Parathyroid adenoma (tissue), 2 donors: Measurements from ENCODE around the gene EBP.

Experiments
- H2AFZ ChIP-seq: fragments of 300-600 bp; sonication (generic); one replicate; pipeline ENCODE4 v1.7.0; 2017; ENCODE audit warnings: antibody characterized with exemption, mild to moderate bottlenecking
- H3K27ac ChIP-seq: fragments of 300-600 bp; sonication (generic); one replicate; pipeline ENCODE4 v1.7.0; 2017
- H3K27me3 ChIP-seq: fragments of 300-600 bp; sonication (generic); one replicate; pipeline ENCODE4 v1.7.0; 2017; ENCODE audit warnings: low read length; ENCODE audit not compliant: control insufficient read depth, insufficient read depth
- H3K36me3 ChIP-seq: fragments of 300-600 bp; sonication (generic); one replicate; pipeline ENCODE4 v1.7.0; 2017; ENCODE audit warnings: low read length; ENCODE audit not compliant: control insufficient read depth, insufficient read depth
- H3K4me1 ChIP-seq: fragments of 300-600 bp; sonication (generic); one replicate; pipeline ENCODE4 v1.7.0; 2017; ENCODE audit warnings: control low read depth
- H3K4me2 ChIP-seq: fragments of 300-600 bp; sonication (generic); one replicate; pipeline ENCODE4 v1.7.0; 2017; ENCODE audit warnings: low read length
- H3K4me3 ChIP-seq: fragments of 300-600 bp; sonication (generic); one replicate; pipeline ENCODE4 v1.7.0; 2017; ENCODE audit warnings: low read depth, low read length
- H3K79me2 ChIP-seq: fragments of 300-600 bp; sonication (generic); one replicate; pipeline ENCODE4 v1.7.0; 2017; ENCODE audit warnings: control low read depth
- H3K9ac ChIP-seq: fragments of 300-600 bp; sonication (generic); one replicate; pipeline ENCODE4 v1.7.0; 2017; ENCODE audit warnings: mild to moderate bottlenecking
- H3K9me3 ChIP-seq: fragments of 300-600 bp; sonication (generic); one replicate; pipeline ENCODE4 v1.7.0; 2017; ENCODE audit warnings: low read length; ENCODE audit not compliant: control insufficient read depth
- TF ChIP-seq, protein P1 (sequence below): fragments of 300-600 bp; sonication (generic); IDR thresholded peaks from one replicate; pipeline ENCODE4 v1.7.0; 2017; ENCODE audit warnings: antibody characterized with exemption, mild to moderate bottlenecking
- donor health status: primary hyperparathyroidism.

EBP gene

GRCh38 chrX:48474127-48474526, 47.5 kb upstream of the EBP start:
- Histone ChIP-seq H3K27me3 (no peaks in the 10 kb centered on the region), H3K4me2 (no peak overlapping the region), H3K36me3 (no peaks in the 10 kb centered on the region), H3K9ac (no peak overlapping the region), H3K9me3 (no peaks in the 10 kb centered on the region), H3K79me2 (no peaks in the 10 kb centered on the region), H3K27ac (no peak overlapping the region), H3K4me3 (no peak overlapping the region), H3K4me1 (no peaks in the 10 kb centered on the region), H2AFZ (no peak overlapping the region)
- TF ChIP-seq, protein P1, sequence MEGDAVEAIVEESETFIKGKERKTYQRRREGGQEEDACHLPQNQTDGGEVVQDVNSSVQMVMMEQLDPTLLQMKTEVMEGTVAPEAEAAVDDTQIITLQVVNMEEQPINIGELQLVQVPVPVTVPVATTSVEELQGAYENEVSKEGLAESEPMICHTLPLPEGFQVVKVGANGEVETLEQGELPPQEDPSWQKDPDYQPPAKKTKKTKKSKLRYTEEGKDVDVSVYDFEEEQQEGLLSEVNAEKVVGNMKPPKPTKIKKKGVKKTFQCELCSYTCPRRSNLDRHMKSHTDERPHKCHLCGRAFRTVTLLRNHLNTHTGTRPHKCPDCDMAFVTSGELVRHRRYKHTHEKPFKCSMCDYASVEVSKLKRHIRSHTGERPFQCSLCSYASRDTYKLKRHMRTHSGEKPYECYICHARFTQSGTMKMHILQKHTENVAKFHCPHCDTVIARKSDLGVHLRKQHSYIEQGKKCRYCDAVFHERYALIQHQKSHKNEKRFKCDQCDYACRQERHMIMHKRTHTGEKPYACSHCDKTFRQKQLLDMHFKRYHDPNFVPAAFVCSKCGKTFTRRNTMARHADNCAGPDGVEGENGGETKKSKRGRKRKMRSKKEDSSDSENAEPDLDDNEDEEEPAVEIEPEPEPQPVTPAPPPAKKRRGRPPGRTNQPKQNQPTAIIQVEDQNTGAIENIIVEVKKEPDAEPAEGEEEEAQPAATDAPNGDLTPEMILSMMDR: no peak

DNA sequence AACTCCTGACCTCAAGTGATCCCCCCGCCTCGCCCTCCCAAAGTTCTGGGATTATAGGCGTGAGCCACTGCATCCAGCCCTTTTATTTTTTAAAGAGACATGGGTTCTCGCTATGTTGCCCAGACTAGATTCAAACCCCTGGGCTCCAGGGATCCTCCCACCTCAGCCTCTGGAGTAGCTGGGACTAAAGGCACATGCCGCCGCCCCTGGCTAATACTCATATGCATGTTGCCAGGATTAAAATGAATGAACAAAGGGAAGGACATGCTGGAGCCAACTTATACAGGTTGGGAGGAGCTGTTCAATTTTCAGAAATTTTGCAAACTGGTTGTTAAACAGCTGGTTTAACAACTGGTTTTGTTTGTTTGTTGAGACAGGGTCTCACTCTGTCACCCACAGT, 47.0 kb upstream of the EBP start:
- H2AFZ ChIP-seq: no peak overlapping the region
- no peaks in the 10 kb centered on the region for H3K9me3 ChIP-seq
- H3K27me3 ChIP-seq: no peaks in the 10 kb centered on the region
- TF ChIP-seq, protein P1: no peak
- no peak overlapping the region for H3K9ac ChIP-seq
- H3K79me2 ChIP-seq: no peaks in the 10 kb centered on the region
- H3K36me3 ChIP-seq: no peaks in the 10 kb centered on the region
- H3K4me1 ChIP-seq: no peaks in the 10 kb centered on the region
- no peak overlapping the region for H3K4me2 ChIP-seq
- no peak overlapping the region for H3K27ac ChIP-seq
- no peak overlapping the region for H3K4me3 ChIP-seq

DNA sequence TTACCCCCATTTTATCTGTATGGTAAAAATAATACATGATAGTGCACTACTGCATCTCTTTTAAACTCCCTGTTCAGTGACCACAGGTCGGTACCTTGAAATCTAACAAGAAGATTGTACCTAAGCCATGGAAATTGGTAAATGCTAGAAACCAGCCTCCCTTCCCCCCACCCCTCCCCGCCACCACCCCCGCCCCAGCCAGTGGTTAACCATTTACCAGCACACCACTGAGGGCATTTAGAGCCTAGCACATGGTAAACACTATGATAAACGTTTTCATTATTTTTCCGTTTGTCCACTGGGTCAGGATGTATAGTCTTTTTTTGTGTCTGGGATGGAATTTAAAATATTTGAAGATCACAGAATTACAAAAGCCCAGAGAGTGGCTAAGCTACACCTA, 46.3 kb upstream of the EBP start:
- H3K9me3 ChIP-seq: no peaks in the 10 kb centered on the region
- H3K79me2 ChIP-seq: no peaks in the 10 kb centered on the region
- TF ChIP-seq, protein P1: no peak
- peak overlapping the region; percentile 86 for H3K4me3 ChIP-seq
- no peak overlapping the region for H3K27ac ChIP-seq
- H2AFZ ChIP-seq: peak overlapping the region; percentile 91
- H3K9ac ChIP-seq: no peak overlapping the region
- no peaks in the 10 kb centered on the region for H3K27me3 ChIP-seq
- peak overlapping the region; percentile 91 for H3K4me2 ChIP-seq
- no peaks in the 10 kb centered on the region for H3K4me1 ChIP-seq
- H3K36me3 ChIP-seq: no peaks in the 10 kb centered on the region

DNA sequence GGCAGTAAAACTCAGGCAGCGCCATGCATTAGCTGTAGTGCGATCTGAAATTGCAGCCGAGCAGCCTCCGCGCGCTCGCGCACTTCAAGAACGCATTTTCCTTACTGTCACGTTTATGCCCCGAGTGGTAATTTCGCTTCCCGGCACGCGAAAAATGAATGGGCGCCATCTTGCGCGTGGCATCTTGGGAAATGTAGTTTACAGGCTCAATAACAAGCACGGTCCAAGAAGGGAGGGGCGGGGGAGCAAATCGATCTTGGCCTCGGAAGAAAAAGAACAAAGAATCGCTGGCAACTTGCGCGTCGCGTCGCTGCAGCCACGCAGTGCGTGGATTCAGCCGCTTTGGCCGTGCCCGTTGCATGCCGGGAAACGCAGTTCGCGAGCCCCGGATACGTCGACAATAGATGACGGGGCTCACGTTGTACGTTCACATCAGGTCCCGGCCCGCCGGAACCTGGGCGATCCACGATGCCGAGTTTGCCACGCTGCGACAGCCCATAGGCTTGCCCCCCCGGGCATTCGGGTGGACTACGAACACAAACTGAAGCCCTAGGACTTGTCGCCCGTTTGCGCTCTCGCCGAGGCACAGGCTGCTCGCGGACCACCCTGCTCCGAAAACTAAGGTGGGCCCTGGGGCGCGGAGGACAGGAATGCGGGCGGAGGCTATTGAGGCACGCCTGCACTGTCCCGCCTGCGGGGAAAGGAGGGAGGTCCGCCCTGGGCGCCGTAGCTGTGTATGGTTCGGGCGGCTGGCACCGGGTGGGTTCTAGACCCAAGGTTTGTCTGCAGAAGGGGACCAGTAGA, 45.6 kb upstream of the EBP start, which contains the start of gene FTSJ1:
Gene FTSJ1, plus strand, starts transcription at position 426 of the 804 bp plus-strand sequence. CDS start 1,849 bp downstream, outside the sequence.
- Histone ChIP-seq H3K4me2 (peak within 1 kb of the TSS; percentile 91), H2AFZ (peak within 1 kb of the TSS; percentile 91), H3K27me3 (no peaks in the 10 kb centered on the region), H3K9ac (peak within 1 kb of the TSS; percentile 28), H3K9me3 (no peaks in the 10 kb centered on the region), H3K4me1 (no peaks in the 10 kb centered on the region), H3K36me3 (no peaks in the 10 kb centered on the region), H3K4me3 (peak within 1 kb of the TSS; percentile 86), H3K27ac (peak within 1 kb of the TSS; percentile 62), H3K79me2 (no peaks in the 10 kb centered on the region)
- TF ChIP-seq, protein P1: no peak

DNA sequence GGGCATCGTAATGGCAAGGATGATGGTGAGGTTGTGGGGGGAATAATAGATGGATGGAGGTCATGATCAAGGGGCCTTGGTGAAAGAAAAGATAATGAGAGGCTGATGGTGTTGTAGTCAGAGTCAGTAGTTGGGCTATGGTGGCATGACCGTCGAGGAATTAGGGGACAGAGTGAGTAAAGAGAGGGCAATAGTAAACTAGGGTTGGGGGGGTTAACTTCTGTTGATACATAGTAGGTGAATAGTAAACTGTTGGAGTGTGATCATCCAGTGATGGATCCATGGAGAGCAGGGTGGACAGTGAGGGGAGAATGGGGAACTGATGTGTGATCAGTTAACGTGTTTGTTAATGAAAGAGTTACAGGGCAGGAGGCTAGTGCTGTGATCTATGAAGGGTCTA, 44.7 kb upstream of the EBP start:
- H3K4me1 ChIP-seq: no peaks in the 10 kb centered on the region
- H3K27ac ChIP-seq: peak overlapping the region; percentile 62
- no peaks in the 10 kb centered on the region for H3K27me3 ChIP-seq
- H3K36me3 ChIP-seq: no peaks in the 10 kb centered on the region
- H3K9me3 ChIP-seq: no peaks in the 10 kb centered on the region
- H2AFZ ChIP-seq: no peak overlapping the region
- no peak overlapping the region for H3K9ac ChIP-seq
- peak overlapping the region; percentile 86 for H3K4me3 ChIP-seq
- H3K4me2 ChIP-seq: peak overlapping the region; percentile 91
- TF ChIP-seq, protein P1: no peak
- H3K79me2 ChIP-seq: no peaks in the 10 kb centered on the region
